Chondrocyte (in vitro differentiated cells): ENCODE measurements around the gene TIAM2. TPM values are rescaled to one million over a fixed set of nuclear protein-coding genes. Genes with fewer than 3 reads are reported as not detected.
"Not testable (repeated sequence)": the region's sequence is repeated elsewhere in the genome, so short reads cannot be mapped to it uniquely, and the experiment has no call there.

Experiments used
- DNase-seq: peaks from one replicate; pipeline ENCODE4 v3.0.0; 2021; ENCODE audit warnings: mixed read lengths, low spot score
- H3K27ac Mint-ChIP-seq: one replicate; pipeline ENCODE4 v1.8.0; 2021; ENCODE audit warnings: mild to moderate bottlenecking, moderate library complexity, mixed read lengths; ENCODE audit not compliant: unreplicated experiment
- H3K27me3 Mint-ChIP-seq: 2 replicates; pipeline ENCODE4 v1.8.0; 2021; ENCODE audit warnings: low read depth, mixed read lengths
- H3K36me3 Mint-ChIP-seq: 2 replicates; pipeline ENCODE4 v1.8.0; 2021; ENCODE audit warnings: low read depth, mixed read lengths
- H3K4me1 Mint-ChIP-seq: 2 replicates; pipeline ENCODE4 v1.8.0; 2021; ENCODE audit warnings: low read depth, mild to moderate bottlenecking, mixed read lengths
- H3K4me3 Mint-ChIP-seq: one replicate; pipeline ENCODE4 v1.8.0; 2021; ENCODE audit warnings: mild to moderate bottlenecking, moderate library complexity, mixed read lengths; ENCODE audit not compliant: unreplicated experiment
- H3K9me3 Mint-ChIP-seq: 2 replicates; pipeline ENCODE4 v1.8.0; 2021; ENCODE audit warnings: low read depth, mixed read lengths
- CTCF ChIP-seq: fragments of 200-600 bp; sonication (generic); IDR thresholded peaks from 2 replicates; pipeline ENCODE4 v1.5.0; 2021; ENCODE audit warnings: antibody characterized with exemption, mild to moderate bottlenecking, moderate library complexity
- total RNA-seq: library from RNA; stranded (reverse); gene quantifications from 3 replicates; pipeline ENCODE4 v1.2.1, GENCODE V29; 2021

Gene TIAM2
- total RNA-seq, 1 donor from 2014 or later = 13.8 TPM

- Mint-ChIP-seq H3K27ac (no peak overlapping the region), H3K9me3 (peaks cover 5% of the 10 kb centered on the region), H3K36me3 (peaks cover 10% of the 10 kb centered on the region), H3K4me1 (peaks cover 9% of the 10 kb centered on the region), H3K27me3 (no peaks in the 10 kb centered on the region), H3K4me3 (no peak overlapping the region)
- DNase-seq = no peak
- no peak for TF ChIP-seq CTCF
Observed at GRCh38 chr6:155216312-155217046, 221.4 kb downstream of the TIAM2 start.

GRCh38 chr6:155218711-155219110, 223.6 kb downstream of the TIAM2 start:
- H3K36me3 Mint-ChIP-seq, H3K27ac Mint-ChIP-seq, H3K9me3 Mint-ChIP-seq, H3K27me3 Mint-ChIP-seq, H3K4me3 Mint-ChIP-seq, DNase-seq: not testable (repeated sequence)
- H3K4me1 Mint-ChIP-seq = peaks cover 12% of the 10 kb centered on the region

- no peak for DNase-seq
- H3K27me3 Mint-ChIP-seq = no peaks in the 10 kb centered on the region
Observed at GRCh38 chr6:155219299-155219698, 224.2 kb downstream of the TIAM2 start.

GRCh38 chr6:155219858-155220301, 224.8 kb downstream of the TIAM2 start:
- peaks cover 3% of the 10 kb centered on the region for H3K36me3 Mint-ChIP-seq
- H3K4me3 Mint-ChIP-seq = no peak overlapping the region
- no peak overlapping the region for H3K27ac Mint-ChIP-seq
- H3K4me1 Mint-ChIP-seq = peaks cover 24% of the 10 kb centered on the region
- no peak for DNase-seq
- no peak for TF ChIP-seq CTCF
- no peaks in the 10 kb centered on the region for H3K27me3 Mint-ChIP-seq
- no peaks in the 10 kb centered on the region for H3K9me3 Mint-ChIP-seq

More at GRCh38 chr6:155219299-155219698, 224.2 kb downstream of the TIAM2 start:
- TF ChIP-seq CTCF = no peak
- Mint-ChIP-seq H3K4me1 (peaks cover 18% of the 10 kb centered on the region), H3K27ac (no peak overlapping the region), H3K4me3 (no peak overlapping the region), H3K9me3 (no peaks in the 10 kb centered on the region), H3K36me3 (peaks cover 4% of the 10 kb centered on the region)

GRCh38 chr6:155221086-155221485, 226.0 kb downstream of the TIAM2 start:
- peaks cover 3% of the 10 kb centered on the region for H3K36me3 Mint-ChIP-seq
- no peak for TF ChIP-seq CTCF
- no peak for DNase-seq
- no peaks in the 10 kb centered on the region for H3K9me3 Mint-ChIP-seq
- no peaks in the 10 kb centered on the region for H3K27me3 Mint-ChIP-seq
- peaks cover 24% of the 10 kb centered on the region for H3K4me1 Mint-ChIP-seq
- no peak overlapping the region for H3K4me3 Mint-ChIP-seq
- no peak overlapping the region for H3K27ac Mint-ChIP-seq

GRCh38 chr6:155222506-155222905, 227.4 kb downstream of the TIAM2 start:
- DNase-seq = no peak
- Mint-ChIP-seq H3K9me3 (peaks cover 2% of the 10 kb centered on the region), H3K36me3 (peaks cover 5% of the 10 kb centered on the region), H3K4me1 (peaks cover 24% of the 10 kb centered on the region), H3K27ac (no peak overlapping the region), H3K4me3 (no peak overlapping the region), H3K27me3 (no peaks in the 10 kb centered on the region)
- no peak for TF ChIP-seq CTCF
